GM23338 (cell line): ENCODE measurements around the gene ZBTB20. TPM values are rescaled to one million over a fixed set of nuclear protein-coding genes. Genes with fewer than 3 reads are reported as not detected.

Experiments used
- ATAC-seq: fragments of 200-7000 bp; cut with Tn5 transposase; 3 replicates; pipeline ENCODE4 v1.9.1; 2020
- DNase-seq: peaks from one replicate; pipeline ENCODE4 v3.0.0-alpha.2; 2015; ENCODE audit warnings: low spot score
- H2AFZ ChIP-seq: fragments of 200-600 bp; sonication (generic); 2 replicates; pipeline ENCODE4 v1.8.0; 2016; ENCODE audit warnings: antibody characterized with exemption, mild to moderate bottlenecking, moderate library complexity
- H3F3A ChIP-seq: fragments of 200-600 bp; sonication (generic); replicated peaks from 2 replicates; pipeline ENCODE4 v1.8.0; 2017; ENCODE audit warnings: antibody characterized with exemption, mixed run types, low read depth
- H3K27ac ChIP-seq: fragments of 200-600 bp; sonication (generic); 2 replicates; pipeline ENCODE4 v1.6.1; 2016; ENCODE audit warnings: low read depth
- H3K27me3 ChIP-seq: fragments of 200-600 bp; sonication (generic); 2 replicates; pipeline ENCODE4 v1.8.0; 2016; ENCODE audit warnings: mild to moderate bottlenecking, mixed run types, moderate library complexity; ENCODE audit not compliant: insufficient read depth
- H3K36me3 ChIP-seq: fragments of 200-600 bp; sonication (generic); 2 replicates; pipeline ENCODE4 v1.8.0; 2016; ENCODE audit warnings: mild to moderate bottlenecking; ENCODE audit not compliant: insufficient read depth
- H3K4me1 ChIP-seq: fragments of 200-600 bp; sonication (generic); 2 replicates; pipeline ENCODE4 v1.8.0; 2016; ENCODE audit warnings: mild to moderate bottlenecking, moderate library complexity; ENCODE audit not compliant: insufficient read depth
- H3K4me2 ChIP-seq: fragments of 200-600 bp; sonication (generic); 2 replicates; pipeline ENCODE4 v1.7.1; 2017; ENCODE audit warnings: mixed run types
- H3K4me3 ChIP-seq: fragments of 200-600 bp; sonication (generic); 2 replicates; pipeline ENCODE4 v1.6.1; 2016; ENCODE audit warnings: mixed run types
- H3K79me2 ChIP-seq: fragments of 200-600 bp; sonication (generic); replicated peaks from 2 replicates; pipeline ENCODE4 v1.8.0; 2017; ENCODE audit warnings: mild to moderate bottlenecking; ENCODE audit not compliant: insufficient read depth
- H3K9me2 ChIP-seq: fragments of 200-600 bp; sonication (generic); 2 replicates; pipeline ENCODE4 v1.8.0; 2017; ENCODE audit not compliant: insufficient read depth
- H4K20me1 ChIP-seq: fragments of 200-600 bp; sonication (generic); replicated peaks from 2 replicates; pipeline ENCODE4 v1.8.0; 2017; ENCODE audit warnings: mild to moderate bottlenecking; ENCODE audit not compliant: insufficient read depth
- H3K27ac Mint-ChIP-seq: 2 replicates; pipeline ENCODE4 v1.8.0; 2020; ENCODE audit warnings: inconsistent platforms, mild to moderate bottlenecking, moderate library complexity, mixed read lengths
- H3K27me3 Mint-ChIP-seq: 3 replicates; pipeline ENCODE4 v1.8.0; 2022; ENCODE audit warnings: low read depth, mild to moderate bottlenecking, moderate library complexity, mixed read lengths, inconsistent platforms; ENCODE audit not compliant: insufficient read depth, poor library complexity
- H3K36me3 Mint-ChIP-seq: 3 replicates; pipeline ENCODE4 v1.8.0; 2021; ENCODE audit warnings: low read depth, mild to moderate bottlenecking, inconsistent platforms, moderate library complexity, mixed read lengths
- H3K4me1 Mint-ChIP-seq: 3 replicates; pipeline ENCODE4 v1.8.0; 2020; ENCODE audit warnings: mild to moderate bottlenecking, inconsistent platforms, mixed read lengths
- H3K4me3 Mint-ChIP-seq: 3 replicates; pipeline ENCODE4 v1.8.0; 2021; ENCODE audit warnings: moderate library complexity, mild to moderate bottlenecking, inconsistent platforms, mixed read lengths
- H3K9me3 Mint-ChIP-seq: 3 replicates; pipeline ENCODE4 v1.8.0; 2020; ENCODE audit warnings: moderate library complexity, mild to moderate bottlenecking, inconsistent platforms, mixed read lengths
- CREB1 ChIP-seq: fragments of 250-450 bp; sonication (Bioruptor Pico); IDR thresholded peaks from 2 replicates; pipeline ENCODE4 v1.5.0; 2020; ENCODE audit warnings: low read depth, mild to moderate bottlenecking, moderate library complexity
- CTCF ChIP-seq, 2 experiments: fragments of 200-600 bp in 1 of 2; sonication (generic) in 1 of 2; conservative IDR thresholded peaks; 2 replicates each; pipeline versions ENCODE4 v1.5.1 to v1.6.1; 2016 to 2017; ENCODE audit warnings: antibody characterized with exemption in 2 of 2, low read depth in 2 of 2, mild to moderate bottlenecking in 2 of 2, moderate library complexity in 1 of 2
- ETS1 ChIP-seq: IDR thresholded peaks from 2 replicates; pipeline ENCODE4 v1.6.1; 2016; ENCODE audit warnings: antibody characterized with exemption
- EZH2 ChIP-seq: fragments of 200-600 bp; sonication (generic); IDR thresholded peaks from one replicate; pipeline ENCODE4 v1.8.0; 2017; ENCODE audit warnings: antibody characterized with exemption, mild to moderate bottlenecking, low read depth; ENCODE audit not compliant: unreplicated experiment
- EZH2phosphoT487 ChIP-seq: fragments of 200-600 bp; sonication (generic); IDR thresholded peaks from one replicate; pipeline ENCODE4 v1.8.1; 2018; ENCODE audit warnings: antibody characterized with exemption; ENCODE audit not compliant: unreplicated experiment
- JUNB ChIP-seq: IDR thresholded peaks from one replicate; pipeline ENCODE4 v1.6.1; 2016; ENCODE audit warnings: antibody characterized with exemption; ENCODE audit not compliant: unreplicated experiment
- NANOG ChIP-seq: IDR thresholded peaks from 2 replicates; pipeline ENCODE4 v1.6.1; 2016; ENCODE audit warnings: antibody characterized with exemption, borderline replicate concordance
- POLR2AphosphoS5 ChIP-seq: IDR thresholded peaks from 2 replicates; pipeline ENCODE4 v1.6.1; 2016; ENCODE audit warnings: antibody characterized with exemption, low read depth
- REST ChIP-seq: IDR thresholded peaks from one replicate; pipeline ENCODE4 v1.6.1; 2018; ENCODE audit warnings: antibody characterized with exemption; ENCODE audit not compliant: unreplicated experiment
- STAT1 ChIP-seq: IDR thresholded peaks from one replicate; pipeline ENCODE4 v1.6.1; 2016; ENCODE audit warnings: antibody characterized with exemption; ENCODE audit not compliant: unreplicated experiment
- ZNF114 ChIP-seq: fragments of 250-450 bp; sonication (Bioruptor Pico); IDR thresholded peaks from 2 replicates; pipeline ENCODE4 v1.5.0; 2020; ENCODE audit warnings: mild to moderate bottlenecking, moderate library complexity
- ZNF331 ChIP-seq: fragments of 250-450 bp; sonication (Bioruptor Pico); IDR thresholded peaks from 2 replicates; pipeline ENCODE4 v1.5.0; 2020; ENCODE audit warnings: low read depth, mild to moderate bottlenecking, moderate library complexity
- ZNF462 ChIP-seq: fragments of 250-450 bp; sonication (Bioruptor Pico); IDR thresholded peaks from 2 replicates; pipeline ENCODE4 v1.5.0; 2020; ENCODE audit warnings: mild to moderate bottlenecking, moderate library complexity
- polyA plus RNA-seq: library from polyadenylated mRNA; unstranded; fragments of >200 nt; fragmentation: Nextera tagmentation; extraction: Ambion mirVana; gene quantifications from 2 replicates; pipeline ENCODE4 v1.2.1, GENCODE V29; 2016
- total RNA-seq: library from RNA; depleted of rRNA; stranded (reverse); fragments of >200 nt; shearing (Covaris generic); gene quantifications from 2 replicates; pipeline ENCODE4 v1.2.3, GENCODE V29; 2014

ZBTB20 gene
- total and polyA plus RNA-seq, 2 experiments from 2014 or later = 2.0 to 3.3 TPM

GRCh38 chr3:114953215-114953799 lies 193.8 kb downstream of the ZBTB20 start:
- H3K4me3 Mint-ChIP-seq = no peak overlapping the region
- H3K27me3 Mint-ChIP-seq = no peaks in the 10 kb centered on the region

More at GRCh38 chr3:114953215-114953799, 193.8 kb downstream of the ZBTB20 start:
- no peaks in the 10 kb centered on the region for H3K27me3 ChIP-seq
- Mint-ChIP-seq H3K9me3 (peaks cover 21% of the 10 kb centered on the region), H3K4me1 (peaks cover 5% of the 10 kb centered on the region), H3K27ac (no peak overlapping the region), H3K36me3 (peaks cover 8% of the 10 kb centered on the region; the same call in 1 of the 3 replicates)
- H2AFZ ChIP-seq = no peak overlapping the region
- no peak for TF ChIP-seq REST
- no peak for TF ChIP-seq ZNF462 (CRISPR knock-in tag)
- TF ChIP-seq POLR2AphosphoS5 = no peak
- TF ChIP-seq NANOG = no peak
- TF ChIP-seq CREB1 (CRISPR knock-in tag) = no peak
- TF ChIP-seq ZNF114 (CRISPR knock-in tag) = no peak
- TF ChIP-seq EZH2 = no peak
- TF ChIP-seq ZNF331 (CRISPR knock-in tag) = no peak
- TF ChIP-seq CTCF (conservative IDR thresholded peaks at IDR 0.05; ENCODE audit: low read depth in 2 of 2) = no peak
- no peak for TF ChIP-seq JUNB
- TF ChIP-seq EZH2phosphoT487 = no peak
- TF ChIP-seq ETS1 = no peak
- TF ChIP-seq STAT1 = no peak
- no peaks in the 10 kb centered on the region for H3F3A ChIP-seq
- H4K20me1 ChIP-seq = no peaks in the 10 kb centered on the region
- no peak overlapping the region for H3K4me3 ChIP-seq
- H3K9me2 ChIP-seq = 0 out of 2 replicates have a peak, but pooled peaks cover 2% of the 10 kb centered on the region
- ATAC-seq = no peak
- no peak for DNase-seq
- no peaks in the 10 kb centered on the region for H3K79me2 ChIP-seq
- no peak overlapping the region for H3K27ac ChIP-seq
- H3K36me3 ChIP-seq = peaks cover 5% of the 10 kb centered on the region; the same call in 1 of the 2 replicates
- no peaks in the 10 kb centered on the region for H3K4me1 ChIP-seq
- H3K4me2 ChIP-seq = no peak overlapping the region
